WTC11 (cell line): ENCODE results near the gene SNRNP25. TPM values are rescaled to one million over a fixed set of nuclear protein-coding genes. Genes with fewer than 3 reads are reported as not detected.

Experiments
- ATAC-seq: fragments of 200-7000 bp; cut with Tn5 transposase; 2 replicates; pipeline ENCODE4 v1.10.0; 2021; ENCODE audit warnings: mild to moderate bottlenecking, moderate library complexity
- CTCF ChIA-PET: fragments of 300-600 bp; sonication (Branson Sonifier 250); formaldehyde crosslinking; loops from one replicate; lab custom pipeline; 2021; ENCODE audit warnings: antibody characterized with exemption; lab: Charles Lee
- POLR2A ChIA-PET: fragments of 350-600 bp; sonication (Branson Sonifier 250); formaldehyde crosslinking; loops from one replicate; lab custom pipeline; 2021; ENCODE audit warnings: antibody characterized with exemption; lab: Charles Lee
- DNase-seq: peaks from one replicate; pipeline ENCODE4 v3.0.0; 2021; ENCODE audit warnings: low spot score
- H3K27ac Mint-ChIP-seq: 2 replicates; pipeline ENCODE4 v1.8.0; 2021; ENCODE audit warnings: mixed read lengths
- H3K27me3 Mint-ChIP-seq: 2 replicates; pipeline ENCODE4 v1.8.0; 2021; ENCODE audit warnings: low read depth, mild to moderate bottlenecking, moderate library complexity, mixed read lengths
- H3K36me3 Mint-ChIP-seq: 2 replicates; pipeline ENCODE4 v1.8.0; 2021; ENCODE audit warnings: mixed read lengths
- H3K4me1 Mint-ChIP-seq: 2 replicates; pipeline ENCODE4 v1.8.0; 2022; ENCODE audit warnings: mixed read lengths
- H3K4me3 Mint-ChIP-seq: 2 replicates; pipeline ENCODE4 v1.8.0; 2021; ENCODE audit warnings: mild to moderate bottlenecking, moderate library complexity, mixed read lengths
- H3K9me3 Mint-ChIP-seq: 2 replicates; pipeline ENCODE4 v1.8.0; 2021; ENCODE audit warnings: mixed read lengths
- CREB1 ChIP-seq: sonication (generic); formaldehyde crosslinking; IDR thresholded peaks from 2 replicates; pipeline ENCODE4 v1.8.0; 2023; ENCODE audit warnings: mild to moderate bottlenecking, missing genetic modification reagents
- ESRRA ChIP-seq: sonication (generic); formaldehyde crosslinking; IDR thresholded peaks from 2 replicates; pipeline ENCODE4 v1.8.1; 2022; ENCODE audit warnings: mild to moderate bottlenecking, missing genetic modification reagents, borderline replicate concordance
- HMGA2 ChIP-seq: fragments of 250-450 bp; sonication (Bioruptor Pico); IDR thresholded peaks from 2 replicates; pipeline ENCODE4 v1.4.0; 2021; ENCODE audit warnings: mild to moderate bottlenecking, moderate library complexity
- JAZF1 ChIP-seq: fragments of 250-450 bp; sonication (Bioruptor Pico); IDR thresholded peaks from 2 replicates; pipeline ENCODE4 v1.9.0; 2021; ENCODE audit warnings: moderate library complexity, mild to moderate bottlenecking, inconsistent platforms
- MXD4 ChIP-seq: fragments of 250-450 bp; sonication (Bioruptor Pico); IDR thresholded peaks from 2 replicates; pipeline ENCODE4 v1.8.0; 2021; ENCODE audit warnings: mild to moderate bottlenecking, moderate library complexity, borderline replicate concordance
- USF1 ChIP-seq: sonication (generic); formaldehyde crosslinking; IDR thresholded peaks from 2 replicates; pipeline ENCODE4 v1.8.0; 2022; ENCODE audit warnings: mild to moderate bottlenecking, missing genetic modification reagents
- total RNA-seq: library from RNA; stranded (reverse); gene quantifications from 3 replicates; pipeline ENCODE4 v1.2.3, GENCODE V29; 2021
- TF ChIP-seq, protein P1 (sequence below): sonication (generic); formaldehyde crosslinking; IDR thresholded peaks from 2 replicates; pipeline ENCODE4 v1.8.1; 2022; ENCODE audit warnings: mild to moderate bottlenecking, moderate library complexity, missing genetic modification reagents
- TF ChIP-seq, protein P2 (sequence below): sonication (generic); formaldehyde crosslinking; IDR thresholded peaks from 2 replicates; pipeline ENCODE4 v1.8.1; 2023; ENCODE audit warnings: mild to moderate bottlenecking, missing genetic modification reagents, moderate library complexity
- TF ChIP-seq, protein P3 (sequence below): sonication (generic); formaldehyde crosslinking; IDR thresholded peaks from 2 replicates; pipeline ENCODE4 v1.8.0; 2022; ENCODE audit warnings: mild to moderate bottlenecking, missing genetic modification reagents
- TF ChIP-seq, protein P4 (sequence below): sonication (generic); formaldehyde crosslinking; IDR thresholded peaks from 2 replicates; pipeline ENCODE4 v1.8.0; 2023; ENCODE audit warnings: missing genetic modification reagents
- TF ChIP-seq, protein P5 (sequence below): sonication (generic); formaldehyde crosslinking; IDR thresholded peaks from 2 replicates; pipeline ENCODE4 v1.8.0; 2022; ENCODE audit warnings: missing genetic modification reagents
- TF ChIP-seq, protein P6 (sequence below): fragments of 250-450 bp; sonication (Bioruptor Pico); IDR thresholded peaks from 2 replicates; pipeline ENCODE4 v2.1.2; 2022; ENCODE audit warnings: mild to moderate bottlenecking, moderate library complexity
- TF ChIP-seq, protein P7 (sequence below): fragments of 250-450 bp; sonication (Bioruptor Pico); IDR thresholded peaks from 2 replicates; pipeline ENCODE4 v1.8.0; 2021; ENCODE audit warnings: mild to moderate bottlenecking
- TF ChIP-seq, protein P8 (sequence below): fragments of 200-600 bp; IDR thresholded peaks from 2 replicates; pipeline ENCODE4 v1.8.0; 2022; ENCODE audit warnings: antibody characterized with exemption

Gene SNRNP25
- total RNA-seq, 1 experiment from 2014 or later, result 55.9 TPM

DNA sequence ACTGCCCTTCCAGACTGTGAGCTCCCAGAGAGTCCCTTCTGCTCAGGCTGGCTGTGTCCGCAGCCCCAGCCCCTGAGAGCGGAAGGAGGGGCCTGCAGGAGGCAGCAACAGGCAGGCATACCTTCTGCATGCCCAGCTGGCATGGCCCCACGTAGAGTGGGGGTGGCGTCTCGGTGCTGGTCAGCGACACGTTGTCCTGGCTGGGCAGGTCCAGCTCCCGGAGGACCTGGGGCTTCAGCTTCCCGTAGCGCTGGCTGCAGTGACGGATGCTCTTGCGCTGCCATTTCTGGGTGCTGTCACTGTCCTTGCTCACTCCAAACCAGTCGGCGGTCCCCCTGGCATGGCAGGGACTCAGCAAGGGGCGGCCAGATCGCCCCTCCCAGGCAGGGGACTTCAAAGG is 9.8 kb downstream of the SNRNP25 start (continued):
- TF ChIP-seq, protein P1, sequence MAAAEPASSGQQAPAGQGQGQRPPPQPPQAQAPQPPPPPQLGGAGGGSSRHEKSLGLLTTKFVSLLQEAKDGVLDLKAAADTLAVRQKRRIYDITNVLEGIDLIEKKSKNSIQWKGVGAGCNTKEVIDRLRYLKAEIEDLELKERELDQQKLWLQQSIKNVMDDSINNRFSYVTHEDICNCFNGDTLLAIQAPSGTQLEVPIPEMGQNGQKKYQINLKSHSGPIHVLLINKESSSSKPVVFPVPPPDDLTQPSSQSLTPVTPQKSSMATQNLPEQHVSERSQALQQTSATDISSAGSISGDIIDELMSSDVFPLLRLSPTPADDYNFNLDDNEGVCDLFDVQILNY (CRISPR knock-in tag), result no peak
- TF ChIP-seq, protein P2, sequence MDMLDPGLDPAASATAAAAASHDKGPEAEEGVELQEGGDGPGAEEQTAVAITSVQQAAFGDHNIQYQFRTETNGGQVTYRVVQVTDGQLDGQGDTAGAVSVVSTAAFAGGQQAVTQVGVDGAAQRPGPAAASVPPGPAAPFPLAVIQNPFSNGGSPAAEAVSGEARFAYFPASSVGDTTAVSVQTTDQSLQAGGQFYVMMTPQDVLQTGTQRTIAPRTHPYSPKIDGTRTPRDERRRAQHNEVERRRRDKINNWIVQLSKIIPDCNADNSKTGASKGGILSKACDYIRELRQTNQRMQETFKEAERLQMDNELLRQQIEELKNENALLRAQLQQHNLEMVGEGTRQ (CRISPR knock-in tag), result no peak
- TF ChIP-seq, protein P3, sequence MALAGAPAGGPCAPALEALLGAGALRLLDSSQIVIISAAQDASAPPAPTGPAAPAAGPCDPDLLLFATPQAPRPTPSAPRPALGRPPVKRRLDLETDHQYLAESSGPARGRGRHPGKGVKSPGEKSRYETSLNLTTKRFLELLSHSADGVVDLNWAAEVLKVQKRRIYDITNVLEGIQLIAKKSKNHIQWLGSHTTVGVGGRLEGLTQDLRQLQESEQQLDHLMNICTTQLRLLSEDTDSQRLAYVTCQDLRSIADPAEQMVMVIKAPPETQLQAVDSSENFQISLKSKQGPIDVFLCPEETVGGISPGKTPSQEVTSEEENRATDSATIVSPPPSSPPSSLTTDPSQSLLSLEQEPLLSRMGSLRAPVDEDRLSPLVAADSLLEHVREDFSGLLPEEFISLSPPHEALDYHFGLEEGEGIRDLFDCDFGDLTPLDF (CRISPR knock-in tag), result no peak

DNA sequence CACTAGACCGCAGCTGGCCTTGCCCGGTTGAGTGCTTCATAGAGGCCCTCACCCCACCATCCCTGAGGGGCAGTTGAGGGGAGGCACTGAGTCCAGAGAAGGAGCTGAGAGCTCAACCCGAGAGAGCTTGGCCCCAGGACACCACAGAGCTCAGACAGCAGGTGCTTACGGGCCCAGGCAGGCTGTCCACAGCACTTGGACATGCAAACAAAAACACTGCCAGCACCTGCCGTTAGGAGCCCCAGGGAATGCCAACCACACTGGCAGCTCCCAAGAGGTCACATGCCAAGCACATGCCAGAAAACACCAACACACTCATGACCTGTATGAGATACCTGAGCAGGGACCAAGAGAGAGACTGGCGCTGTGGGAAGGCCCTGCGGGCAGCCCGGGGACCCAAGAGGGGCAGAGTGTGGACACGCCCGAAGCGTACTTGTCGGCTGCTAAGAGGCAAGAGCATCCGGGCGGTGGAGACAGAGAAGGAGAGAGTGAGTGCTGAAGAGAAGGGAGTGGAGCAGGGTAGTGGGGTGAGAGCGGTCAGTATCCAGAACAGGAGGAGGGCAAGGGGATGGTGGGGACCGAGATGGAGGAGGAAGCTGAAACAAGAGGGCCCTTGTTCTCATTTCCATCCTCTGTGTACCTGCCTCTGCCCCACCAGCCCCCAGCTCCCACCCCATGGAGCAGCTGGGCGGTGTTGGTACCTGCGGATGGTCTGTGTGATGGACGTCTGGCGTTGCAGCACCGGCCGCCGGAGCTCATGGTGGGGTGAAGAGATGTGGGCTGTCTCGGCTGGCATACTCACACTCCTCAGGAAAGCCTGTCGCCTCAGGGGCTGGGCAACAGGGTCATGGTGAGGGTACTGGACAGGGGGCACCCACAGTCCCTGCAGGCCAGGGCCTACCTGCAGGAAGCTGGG is 10.6 kb downstream of the SNRNP25 start:
- Mint-ChIP-seq H3K9me3 (no peaks in the 10 kb centered on the region), H3K4me3 (no peak overlapping the region), H3K27me3 (no peaks in the 10 kb centered on the region), H3K4me1 (peaks cover 7% of the 10 kb centered on the region), H3K27ac (no peak overlapping the region), H3K36me3 (peaks cover 21% of the 10 kb centered on the region)
- ATAC-seq (no peak), DNase-seq (no peak)
- POLR2A ChIA-PET, result interaction anchor here (1.7 kb wide), 1 partner anchor 32 kb away, joined by 12 read pairs; no protein-coding TSS in a partner anchor
- TF ChIP-seq HMGA2 (CRISPR knock-in tag) (no peak), ESRRA (CRISPR knock-in tag) (no peak), MXD4 (CRISPR knock-in tag) (no peak), USF1 (CRISPR knock-in tag) (no peak), JAZF1 (CRISPR knock-in tag) (no peak), CREB1 (CRISPR knock-in tag) (no peak)
- TF ChIP-seq, protein P4, sequence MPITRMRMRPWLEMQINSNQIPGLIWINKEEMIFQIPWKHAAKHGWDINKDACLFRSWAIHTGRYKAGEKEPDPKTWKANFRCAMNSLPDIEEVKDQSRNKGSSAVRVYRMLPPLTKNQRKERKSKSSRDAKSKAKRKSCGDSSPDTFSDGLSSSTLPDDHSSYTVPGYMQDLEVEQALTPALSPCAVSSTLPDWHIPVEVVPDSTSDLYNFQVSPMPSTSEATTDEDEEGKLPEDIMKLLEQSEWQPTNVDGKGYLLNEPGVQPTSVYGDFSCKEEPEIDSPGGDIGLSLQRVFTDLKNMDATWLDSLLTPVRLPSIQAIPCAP (CRISPR knock-in tag), result no peak
- TF ChIP-seq, protein P5, sequence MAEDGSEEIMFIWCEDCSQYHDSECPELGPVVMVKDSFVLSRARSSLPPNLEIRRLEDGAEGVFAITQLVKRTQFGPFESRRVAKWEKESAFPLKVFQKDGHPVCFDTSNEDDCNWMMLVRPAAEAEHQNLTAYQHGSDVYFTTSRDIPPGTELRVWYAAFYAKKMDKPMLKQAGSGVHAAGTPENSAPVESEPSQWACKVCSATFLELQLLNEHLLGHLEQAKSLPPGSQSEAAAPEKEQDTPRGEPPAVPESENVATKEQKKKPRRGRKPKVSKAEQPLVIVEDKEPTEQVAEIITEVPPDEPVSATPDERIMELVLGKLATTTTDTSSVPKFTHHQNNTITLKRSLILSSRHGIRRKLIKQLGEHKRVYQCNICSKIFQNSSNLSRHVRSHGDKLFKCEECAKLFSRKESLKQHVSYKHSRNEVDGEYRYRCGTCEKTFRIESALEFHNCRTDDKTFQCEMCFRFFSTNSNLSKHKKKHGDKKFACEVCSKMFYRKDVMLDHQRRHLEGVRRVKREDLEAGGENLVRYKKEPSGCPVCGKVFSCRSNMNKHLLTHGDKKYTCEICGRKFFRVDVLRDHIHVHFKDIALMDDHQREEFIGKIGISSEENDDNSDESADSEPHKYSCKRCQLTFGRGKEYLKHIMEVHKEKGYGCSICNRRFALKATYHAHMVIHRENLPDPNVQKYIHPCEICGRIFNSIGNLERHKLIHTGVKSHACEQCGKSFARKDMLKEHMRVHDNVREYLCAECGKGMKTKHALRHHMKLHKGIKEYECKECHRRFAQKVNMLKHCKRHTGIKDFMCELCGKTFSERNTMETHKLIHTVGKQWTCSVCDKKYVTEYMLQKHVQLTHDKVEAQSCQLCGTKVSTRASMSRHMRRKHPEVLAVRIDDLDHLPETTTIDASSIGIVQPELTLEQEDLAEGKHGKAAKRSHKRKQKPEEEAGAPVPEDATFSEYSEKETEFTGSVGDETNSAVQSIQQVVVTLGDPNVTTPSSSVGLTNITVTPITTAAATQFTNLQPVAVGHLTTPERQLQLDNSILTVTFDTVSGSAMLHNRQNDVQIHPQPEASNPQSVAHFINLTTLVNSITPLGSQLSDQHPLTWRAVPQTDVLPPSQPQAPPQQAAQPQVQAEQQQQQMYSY (CRISPR knock-in tag), result no peak
- TF ChIP-seq, protein P6, sequence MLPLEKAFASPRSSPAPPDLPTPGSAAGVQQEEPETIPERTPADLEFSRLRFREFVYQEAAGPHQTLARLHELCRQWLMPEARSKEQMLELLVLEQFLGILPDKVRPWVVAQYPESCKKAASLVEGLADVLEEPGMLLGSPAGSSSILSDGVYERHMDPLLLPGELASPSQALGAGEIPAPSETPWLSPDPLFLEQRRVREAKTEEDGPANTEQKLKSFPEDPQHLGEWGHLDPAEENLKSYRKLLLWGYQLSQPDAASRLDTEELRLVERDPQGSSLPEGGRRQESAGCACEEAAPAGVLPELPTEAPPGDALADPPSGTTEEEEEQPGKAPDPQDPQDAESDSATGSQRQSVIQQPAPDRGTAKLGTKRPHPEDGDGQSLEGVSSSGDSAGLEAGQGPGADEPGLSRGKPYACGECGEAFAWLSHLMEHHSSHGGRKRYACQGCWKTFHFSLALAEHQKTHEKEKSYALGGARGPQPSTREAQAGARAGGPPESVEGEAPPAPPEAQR (CRISPR knock-in tag), result no peak
- TF ChIP-seq, protein P7, sequence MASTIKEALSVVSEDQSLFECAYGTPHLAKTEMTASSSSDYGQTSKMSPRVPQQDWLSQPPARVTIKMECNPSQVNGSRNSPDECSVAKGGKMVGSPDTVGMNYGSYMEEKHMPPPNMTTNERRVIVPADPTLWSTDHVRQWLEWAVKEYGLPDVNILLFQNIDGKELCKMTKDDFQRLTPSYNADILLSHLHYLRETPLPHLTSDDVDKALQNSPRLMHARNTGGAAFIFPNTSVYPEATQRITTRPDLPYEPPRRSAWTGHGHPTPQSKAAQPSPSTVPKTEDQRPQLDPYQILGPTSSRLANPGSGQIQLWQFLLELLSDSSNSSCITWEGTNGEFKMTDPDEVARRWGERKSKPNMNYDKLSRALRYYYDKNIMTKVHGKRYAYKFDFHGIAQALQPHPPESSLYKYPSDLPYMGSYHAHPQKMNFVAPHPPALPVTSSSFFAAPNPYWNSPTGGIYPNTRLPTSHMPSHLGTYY, result no peak
- TF ChIP-seq, protein P8, sequence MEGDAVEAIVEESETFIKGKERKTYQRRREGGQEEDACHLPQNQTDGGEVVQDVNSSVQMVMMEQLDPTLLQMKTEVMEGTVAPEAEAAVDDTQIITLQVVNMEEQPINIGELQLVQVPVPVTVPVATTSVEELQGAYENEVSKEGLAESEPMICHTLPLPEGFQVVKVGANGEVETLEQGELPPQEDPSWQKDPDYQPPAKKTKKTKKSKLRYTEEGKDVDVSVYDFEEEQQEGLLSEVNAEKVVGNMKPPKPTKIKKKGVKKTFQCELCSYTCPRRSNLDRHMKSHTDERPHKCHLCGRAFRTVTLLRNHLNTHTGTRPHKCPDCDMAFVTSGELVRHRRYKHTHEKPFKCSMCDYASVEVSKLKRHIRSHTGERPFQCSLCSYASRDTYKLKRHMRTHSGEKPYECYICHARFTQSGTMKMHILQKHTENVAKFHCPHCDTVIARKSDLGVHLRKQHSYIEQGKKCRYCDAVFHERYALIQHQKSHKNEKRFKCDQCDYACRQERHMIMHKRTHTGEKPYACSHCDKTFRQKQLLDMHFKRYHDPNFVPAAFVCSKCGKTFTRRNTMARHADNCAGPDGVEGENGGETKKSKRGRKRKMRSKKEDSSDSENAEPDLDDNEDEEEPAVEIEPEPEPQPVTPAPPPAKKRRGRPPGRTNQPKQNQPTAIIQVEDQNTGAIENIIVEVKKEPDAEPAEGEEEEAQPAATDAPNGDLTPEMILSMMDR, result no peak
- CTCF ChIA-PET, result interaction anchor here (0.6 to 16.9 kb wide), 8 partner anchors 11 to 116 kb away, joined by 3 to 493 read pairs (median 22); partner anchors contain the start of gene MPG
